K562 (cell line): ENCODE data around the gene PHF3. TPM values are rescaled to one million over a fixed set of nuclear protein-coding genes. Genes with fewer than 3 reads are reported as not detected.

Source experiments
- BRD9 ChIP-seq: fragments of 450-650 bp; IDR thresholded peaks from 2 replicates; pipeline ENCODE4 v1.6.1; 2018; ENCODE audit warnings: low read depth; ENCODE audit not compliant: partially characterized antibody
- DDX20 ChIP-seq: fragments of 450-650 bp; IDR thresholded peaks from 2 replicates; pipeline ENCODE4 v1.6.1; 2016; ENCODE audit warnings: missing genetic modification characterization, low read depth, mild to moderate bottlenecking, missing compliant biosample characterization, moderate library complexity
- DIDO1 ChIP-seq: fragments of 450-650 bp; IDR thresholded peaks from 2 replicates; pipeline ENCODE4 v1.6.1; 2016; ENCODE audit warnings: low read depth, missing biosample characterization, missing genetic modification characterization
- FOXK2 ChIP-seq, 2 experiments: fragments of 450-650 bp; IDR thresholded peaks in 1 of 2; conservative IDR thresholded peaks in 1 of 2; 2 replicates each; pipeline ENCODE4 v1.6.1; 2016; ENCODE audit warnings: low read depth in 2 of 2, mild to moderate bottlenecking in 1 of 2
- HIVEP1 ChIP-seq: fragments of 250-450 bp; sonication (Bioruptor Pico); IDR thresholded peaks from 2 replicates; pipeline ENCODE4 v1.4.0; 2020; ENCODE audit warnings: mild to moderate bottlenecking
- HLTF ChIP-seq: fragments of 450-650 bp; IDR thresholded peaks from 2 replicates; pipeline ENCODE4 v1.6.1; 2016
- POLR2AphosphoS2 ChIP-seq: IDR thresholded peaks from 2 replicates; pipeline ENCODE4 v1.6.1; 2012; ENCODE audit warnings: low read length, improper control_type of control experiment
- PTTG1 ChIP-seq: fragments of 450-650 bp; IDR thresholded peaks from 2 replicates; pipeline ENCODE4 v1.6.1; 2016; ENCODE audit warnings: low read depth, mild to moderate bottlenecking, missing genetic modification characterization, missing compliant biosample characterization
- RAD21 ChIP-seq, 2 experiments: fragments of 250-450 bp in 1 of 2; fragments of 450-650 bp in 1 of 2; sonication (Bioruptor Pico) in 1 of 2; formaldehyde crosslinking in 1 of 2; IDR thresholded peaks in 1 of 2; conservative IDR thresholded peaks in 1 of 2; 2 replicates each; pipeline versions ENCODE4 v1.4.0 to v1.8.0; 2020 to 2022; ENCODE audit warnings: mild to moderate bottlenecking in 2 of 2, moderate library complexity in 1 of 2
- SAFB ChIP-seq: fragments of 200-400 bp; formaldehyde crosslinking; IDR thresholded peaks from 2 replicates; pipeline ENCODE4 v1.6.1; 2017; ENCODE audit warnings: low read depth, low read length, borderline replicate concordance
- SIN3B ChIP-seq: fragments of 450-650 bp; IDR thresholded peaks from 2 replicates; pipeline ENCODE4 v1.6.1; 2017; ENCODE audit warnings: low read depth, mild to moderate bottlenecking, moderate library complexity
- TEAD2 ChIP-seq: fragments of 450-650 bp; IDR thresholded peaks from 2 replicates; pipeline ENCODE4 v1.6.1; 2016; ENCODE audit warnings: missing genetic modification characterization, control low read depth, missing compliant biosample characterization
- U2AF2 ChIP-seq: fragments of 200-400 bp; formaldehyde crosslinking; optimal IDR thresholded peaks from 2 replicates; pipeline ENCODE3; 2017; ENCODE audit warnings: low read depth, mild to moderate bottlenecking, low read length
- XRCC4 ChIP-seq: IDR thresholded peaks from one replicate; pipeline ENCODE4 v1.6.1; 2011; ENCODE audit not compliant: insufficient read depth, insufficient read length; ENCODE audit errors: extremely low read depth
- ZFP36 ChIP-seq: fragments of 150-350 bp; IDR thresholded peaks from 2 replicates; pipeline ENCODE4 v1.6.1; 2018; ENCODE audit warnings: low read length, low read depth; ENCODE audit not compliant: partially characterized antibody
- ZNF431 ChIP-seq: sonication (generic); formaldehyde crosslinking; IDR thresholded peaks from 2 replicates; pipeline ENCODE4 v1.8.0; 2022; ENCODE audit warnings: mild to moderate bottlenecking, missing genetic modification reagents
- polyA plus RNA-seq, 8 experiments: library from polyadenylated mRNA; depleted of rRNA in 4 of 8; stranded (reverse) in 5 of 8; unstranded in 3 of 8; fragments of >200 nt; fragmentation: Nextera tagmentation in 2 of 8; fragmentation: Illumina TruSeq in 1 of 8; extraction: Ambion mirVana in 2 of 8; extraction: Trizol in 1 of 8; gene quantifications; 2 replicates each; pipeline versions ENCODE4 v1.2.1 to v1.2.3, GENCODE V29; 2011 to 2014; ENCODE audit warnings: inconsistent platforms in 1 of 8, missing spikeins in 1 of 8
- total RNA-seq, 7 experiments: library from RNA; depleted of rRNA in 6 of 7; stranded (reverse); fragments of >200 nt in 6 of 7; fragmentation: Illumina TruSeq in 2 of 7; extraction: Trizol in 2 of 7; gene quantifications; 2 replicates each; pipeline versions ENCODE4 v1.2.1 to v1.2.3, GENCODE V29; 2011 to 2021; ENCODE audit warnings: low replicate concordance in 1 of 7
- TF ChIP-seq, protein P1 (sequence below): fragments of 450-650 bp; IDR thresholded peaks from 2 replicates; pipeline ENCODE4 v1.6.1; 2014; ENCODE audit warnings: low read depth, mild to moderate bottlenecking, moderate library complexity, borderline replicate concordance
- TF ChIP-seq, protein P2 (sequence below): sonication (generic); formaldehyde crosslinking; IDR thresholded peaks from 2 replicates; pipeline ENCODE4 v1.8.0; 2023; ENCODE audit warnings: mild to moderate bottlenecking, missing genetic modification reagents
- TF ChIP-seq, protein P3 (sequence below): fragments of 250-450 bp; sonication (Bioruptor Pico); IDR thresholded peaks from 2 replicates; pipeline ENCODE4 v1.4.0; 2020

Gene PHF3
- total and polyA plus RNA-seq, 9 of the 15 experiments (the other 6 are each of a cell fraction or from before 2014, with no cell fraction given), result 8.1 to 51.2 (median 30.9) TPM

DNA sequence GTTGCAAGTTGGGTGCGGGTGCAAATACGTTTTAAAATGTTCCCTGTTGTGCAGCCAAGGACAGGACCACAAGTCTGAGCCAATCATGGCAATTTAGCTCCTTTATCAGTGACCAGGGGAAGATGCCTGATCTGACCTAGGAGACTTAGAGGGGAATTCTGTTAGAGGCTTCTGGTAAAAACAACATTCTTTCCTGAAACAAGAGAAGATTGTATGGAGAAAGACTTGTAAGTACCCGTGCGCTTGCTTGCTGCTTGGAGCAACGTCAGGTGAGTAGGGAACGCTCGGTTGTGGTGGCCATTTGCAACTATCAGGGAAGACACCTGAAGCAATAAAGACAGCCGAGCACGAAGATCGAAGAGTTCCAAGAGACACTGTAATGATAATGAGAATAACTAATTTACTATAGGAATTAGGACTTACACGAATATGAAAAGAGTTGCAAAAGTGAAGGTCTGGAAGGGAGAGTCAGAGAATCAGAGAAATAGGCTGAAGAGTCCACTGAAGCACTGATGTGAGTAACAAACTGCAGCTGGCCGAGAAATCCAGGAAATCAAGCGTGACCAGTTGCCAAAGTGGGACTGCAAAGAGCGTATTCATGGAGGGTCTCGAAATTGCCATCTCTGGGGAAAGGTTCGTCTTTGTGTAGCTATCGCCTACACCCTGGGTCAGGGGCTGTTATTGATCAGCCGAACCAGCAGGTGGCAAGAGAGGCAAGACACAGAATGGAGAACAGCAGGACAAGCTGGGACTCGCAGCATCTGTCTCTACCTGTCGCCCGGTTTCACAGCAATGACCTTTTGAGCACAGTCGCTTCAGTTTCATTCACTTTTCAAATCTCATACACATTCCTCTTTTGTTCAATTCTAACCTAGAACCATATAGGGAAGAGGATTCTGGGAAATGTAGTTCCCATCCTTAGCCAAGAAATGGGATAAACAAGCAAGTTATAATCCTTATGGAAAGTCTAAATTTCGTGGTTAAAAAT is 37.3 kb upstream of the PHF3 start (continued):
- TF ChIP-seq, protein P1, sequence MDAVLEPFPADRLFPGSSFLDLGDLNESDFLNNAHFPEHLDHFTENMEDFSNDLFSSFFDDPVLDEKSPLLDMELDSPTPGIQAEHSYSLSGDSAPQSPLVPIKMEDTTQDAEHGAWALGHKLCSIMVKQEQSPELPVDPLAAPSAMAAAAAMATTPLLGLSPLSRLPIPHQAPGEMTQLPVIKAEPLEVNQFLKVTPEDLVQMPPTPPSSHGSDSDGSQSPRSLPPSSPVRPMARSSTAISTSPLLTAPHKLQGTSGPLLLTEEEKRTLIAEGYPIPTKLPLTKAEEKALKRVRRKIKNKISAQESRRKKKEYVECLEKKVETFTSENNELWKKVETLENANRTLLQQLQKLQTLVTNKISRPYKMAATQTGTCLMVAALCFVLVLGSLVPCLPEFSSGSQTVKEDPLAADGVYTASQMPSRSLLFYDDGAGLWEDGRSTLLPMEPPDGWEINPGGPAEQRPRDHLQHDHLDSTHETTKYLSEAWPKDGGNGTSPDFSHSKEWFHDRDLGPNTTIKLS, result peak; percentile 42; the same call in 1 of the 2 replicates
- no peak for TF ChIP-seq ZNF431 (CRISPR knock-in tag)
- peak; percentile 57 to 58; a peak in 2 of 4 replicates for TF ChIP-seq FOXK2 (conservative IDR thresholded peaks at IDR 0.05 in 1 of 2, IDR thresholded peaks at IDR 0.05 in 1 of 2; ENCODE audit: low read depth in 2 of 2)
- no peak for TF ChIP-seq BRD9
- no peak for TF ChIP-seq XRCC4
- no peak for TF ChIP-seq HLTF
- TF ChIP-seq SAFB, result no peak
- TF ChIP-seq HIVEP1 (CRISPR knock-in tag), result no peak
- TF ChIP-seq, protein P2, sequence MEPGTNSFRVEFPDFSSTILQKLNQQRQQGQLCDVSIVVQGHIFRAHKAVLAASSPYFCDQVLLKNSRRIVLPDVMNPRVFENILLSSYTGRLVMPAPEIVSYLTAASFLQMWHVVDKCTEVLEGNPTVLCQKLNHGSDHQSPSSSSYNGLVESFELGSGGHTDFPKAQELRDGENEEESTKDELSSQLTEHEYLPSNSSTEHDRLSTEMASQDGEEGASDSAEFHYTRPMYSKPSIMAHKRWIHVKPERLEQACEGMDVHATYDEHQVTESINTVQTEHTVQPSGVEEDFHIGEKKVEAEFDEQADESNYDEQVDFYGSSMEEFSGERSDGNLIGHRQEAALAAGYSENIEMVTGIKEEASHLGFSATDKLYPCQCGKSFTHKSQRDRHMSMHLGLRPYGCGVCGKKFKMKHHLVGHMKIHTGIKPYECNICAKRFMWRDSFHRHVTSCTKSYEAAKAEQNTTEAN, result no peak
- peak; percentile 85 to 88 for TF ChIP-seq RAD21 (CRISPR knock-in tag; conservative IDR thresholded peaks at IDR 0.05 in 1 of 2, IDR thresholded peaks at IDR 0.05 in 1 of 2)
- TF ChIP-seq ZFP36, result peak; percentile 13
- TF ChIP-seq DIDO1 (tag), result 0 out of 2 replicates have a peak, but pooled peaks have one; percentile 26
- TF ChIP-seq U2AF2, result no peak
- no peak for TF ChIP-seq POLR2AphosphoS2
- TF ChIP-seq PTTG1, result no peak
- TF ChIP-seq, protein P3, sequence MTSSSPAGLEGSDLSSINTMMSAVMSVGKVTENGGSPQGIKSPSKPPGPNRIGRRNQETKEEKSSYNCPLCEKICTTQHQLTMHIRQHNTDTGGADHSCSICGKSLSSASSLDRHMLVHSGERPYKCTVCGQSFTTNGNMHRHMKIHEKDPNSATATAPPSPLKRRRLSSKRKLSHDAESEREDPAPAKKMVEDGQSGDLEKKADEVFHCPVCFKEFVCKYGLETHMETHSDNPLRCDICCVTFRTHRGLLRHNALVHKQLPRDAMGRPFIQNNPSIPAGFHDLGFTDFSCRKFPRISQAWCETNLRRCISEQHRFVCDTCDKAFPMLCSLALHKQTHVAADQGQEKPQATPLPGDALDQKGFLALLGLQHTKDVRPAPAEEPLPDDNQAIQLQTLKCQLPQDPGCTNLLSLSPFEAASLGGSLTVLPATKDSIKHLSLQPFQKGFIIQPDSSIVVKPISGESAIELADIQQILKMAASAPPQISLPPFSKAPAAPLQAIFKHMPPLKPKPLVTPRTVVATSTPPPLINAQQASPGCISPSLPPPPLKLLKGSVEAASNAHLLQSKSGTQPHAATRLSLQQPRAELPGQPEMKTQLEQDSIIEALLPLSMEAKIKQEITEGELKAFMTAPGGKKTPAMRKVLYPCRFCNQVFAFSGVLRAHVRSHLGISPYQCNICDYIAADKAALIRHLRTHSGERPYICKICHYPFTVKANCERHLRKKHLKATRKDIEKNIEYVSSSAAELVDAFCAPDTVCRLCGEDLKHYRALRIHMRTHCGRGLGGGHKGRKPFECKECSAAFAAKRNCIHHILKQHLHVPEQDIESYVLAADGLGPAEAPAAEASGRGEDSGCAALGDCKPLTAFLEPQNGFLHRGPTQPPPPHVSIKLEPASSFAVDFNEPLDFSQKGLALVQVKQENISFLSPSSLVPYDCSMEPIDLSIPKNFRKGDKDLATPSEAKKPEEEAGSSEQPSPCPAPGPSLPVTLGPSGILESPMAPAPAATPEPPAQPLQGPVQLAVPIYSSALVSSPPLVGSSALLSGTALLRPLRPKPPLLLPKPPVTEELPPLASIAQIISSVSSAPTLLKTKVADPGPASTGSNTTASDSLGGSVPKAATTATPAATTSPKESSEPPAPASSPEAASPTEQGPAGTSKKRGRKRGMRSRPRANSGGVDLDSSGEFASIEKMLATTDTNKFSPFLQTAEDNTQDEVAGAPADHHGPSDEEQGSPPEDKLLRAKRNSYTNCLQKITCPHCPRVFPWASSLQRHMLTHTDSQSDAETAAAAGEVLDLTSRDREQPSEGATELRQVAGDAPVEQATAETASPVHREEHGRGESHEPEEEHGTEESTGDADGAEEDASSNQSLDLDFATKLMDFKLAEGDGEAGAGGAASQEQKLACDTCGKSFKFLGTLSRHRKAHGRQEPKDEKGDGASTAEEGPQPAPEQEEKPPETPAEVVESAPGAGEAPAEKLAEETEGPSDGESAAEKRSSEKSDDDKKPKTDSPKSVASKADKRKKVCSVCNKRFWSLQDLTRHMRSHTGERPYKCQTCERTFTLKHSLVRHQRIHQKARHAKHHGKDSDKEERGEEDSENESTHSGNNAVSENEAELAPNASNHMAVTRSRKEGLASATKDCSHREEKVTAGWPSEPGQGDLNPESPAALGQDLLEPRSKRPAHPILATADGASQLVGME (CRISPR knock-in tag), result no peak
- TF ChIP-seq TEAD2 (tag), result no peak
- no peak for TF ChIP-seq DDX20 (tag)
- TF ChIP-seq SIN3B, result no peak
